ENCODE measurements around the gene C11orf86. TPM values are rescaled to one million over a fixed set of nuclear protein-coding genes. Genes with fewer than 3 reads are reported as not detected.

The C11orf86 gene
- total and polyA plus RNA-seq, 2 of the 8 experiments (the other 6 are each of a cell fraction or from before 2014, with no cell fraction given), result 0.91 to 0.97 TPM

DNA sequence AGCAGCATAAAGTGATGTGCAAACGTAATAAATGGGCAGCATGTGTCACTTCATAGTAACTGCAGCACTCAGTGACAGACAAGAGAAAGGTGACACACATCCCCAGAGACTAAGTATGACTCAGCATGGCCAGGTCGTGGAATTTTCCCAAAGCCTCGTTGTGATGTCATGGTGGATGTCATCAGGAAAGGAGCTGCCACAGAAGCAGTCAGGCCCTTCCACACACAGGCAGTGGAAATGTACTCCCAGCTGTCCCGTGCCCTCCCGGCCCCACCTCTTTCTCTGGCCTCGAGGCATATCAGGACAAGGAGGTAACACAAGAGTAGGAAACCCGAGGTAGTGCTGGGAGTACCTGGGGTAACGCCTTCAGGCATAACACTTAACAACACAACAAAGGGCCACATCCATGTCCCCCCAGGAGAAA lies 25.0 kb upstream of the C11orf86 start:
- H3K36me3 ChIP-seq (ENCODE audit: control insufficient read depth in 2 of 4, insufficient read depth in 4 of 4, low read length in 3 of 4), result no peaks in the 10 kb centered on the region
- 88% methylated on average over 8 of the region's 8 CpGs; no CpG with 5 or more reads in 1 of the 2 experiments for WGBS, 2 experiments (ENCODE audit: extremely low coverage in 1 of 2, insufficient coverage in 1 of 2, insufficient read length in 1 of 2, insufficient replicate concordance in 2 of 2, low coverage in 1 of 2, low lambda C conversion rate in 2 of 2, missing lambda C conversion rate in 1 of 2)
- H2BK20ac ChIP-seq (ENCODE audit: low read length), result no peak overlapping the region
- H3K4me3 ChIP-seq (ENCODE audit: extremely low read depth in 1 of 4, insufficient read depth in 2 of 4, low read depth in 3 of 4, low read length in 4 of 4), result no peak overlapping the region
- H3K27ac ChIP-seq (ENCODE audit: low read depth, low read length), result no peak overlapping the region; the same call in 1 of the 2 replicates
- peaks cover 0 to 5% (median 2%) of the 10 kb centered on the region in 4 experiments; a peak in 4 of 7 replicates for H3K4me1 ChIP-seq (replicated peaks in 1 of 4; ENCODE audit: control insufficient read depth in 3 of 4, insufficient read depth in 4 of 4, low read length in 3 of 4)
- no peak overlapping the region for H3K4ac ChIP-seq (replicated peaks; ENCODE audit: insufficient read length, low read depth, low read length)
- no peak overlapping the region for H3K9ac ChIP-seq (replicated peaks in 1 of 4; ENCODE audit: extremely low read depth in 1 of 4, low read depth in 3 of 4, low read length in 3 of 4)
- no peaks in the 10 kb centered on the region for H3K9me3 ChIP-seq (ENCODE audit: insufficient read depth in 2 of 2, low read depth in 1 of 2, low read length in 1 of 2)
- no peaks in the 10 kb centered on the region for H4K20me1 ChIP-seq (replicated peaks in 1 of 2; ENCODE audit: control insufficient read depth in 1 of 2, insufficient read depth in 2 of 2, low read length in 2 of 2)
- H2AK5ac ChIP-seq (ENCODE audit: low read depth, low read length), result no peak overlapping the region
- H3K27me3 ChIP-seq (replicated peaks in 1 of 4; ENCODE audit: control insufficient read depth in 3 of 4, extremely low read depth in 1 of 4, insufficient read depth in 3 of 4, low read length in 3 of 4), result no peaks in the 10 kb centered on the region
- ChIA-PET CTCF (ENCODE audit: partially characterized antibody) (interaction anchor here (0.7 to 4.3 kb wide), 10 partner anchors 9 to 77 kb away, joined by 3 to 16 read pairs (median 4); no protein-coding TSS in a partner anchor), POLR2A (ENCODE audit: partially characterized antibody) (interaction anchor here (0.9 kb wide), 1 partner anchor 67 kb away, joined by 3 read pairs; no protein-coding TSS in a partner anchor)
- no peak overlapping the region for H4K91ac ChIP-seq (replicated peaks; ENCODE audit: insufficient read length, low read length)
- H3K23ac ChIP-seq (ENCODE audit: insufficient read length), result no peak overlapping the region
- no peak overlapping the region for H4K5ac ChIP-seq (ENCODE audit: insufficient read length, low read depth, low read length)
- no peak overlapping the region for H2BK15ac ChIP-seq (ENCODE audit: low read length)
- H3K4me2 ChIP-seq (ENCODE audit: insufficient read depth in 1 of 2, low read depth in 2 of 2, low read length in 2 of 2), result no peak overlapping the region
- no peak overlapping the region for H3K56ac ChIP-seq (replicated peaks; ENCODE audit: insufficient read length, low read depth, low read length)
- H4K8ac ChIP-seq (ENCODE audit: extremely low read depth, insufficient read depth, low read length), result no peak overlapping the region
- peak overlapping the region; percentile 75; the same call in 1 of the 2 replicates for H2BK12ac ChIP-seq (ENCODE audit: low read depth, low read length)
- H3K79me1 ChIP-seq (ENCODE audit: low read depth, low read length), result no peaks in the 10 kb centered on the region
- FAIRE-seq (no peak), DNase-seq (ENCODE audit: low read depth in 1 of 2, low spot score in 2 of 2) (no peak)
- H2BK5ac ChIP-seq (ENCODE audit: low read depth, low read length), result peak overlapping the region; percentile 8
- no peak overlapping the region for H3K14ac ChIP-seq (ENCODE audit: insufficient read length)
- H2BK120ac ChIP-seq (replicated peaks; ENCODE audit: low read depth, low read length), result no peak overlapping the region
- H2AFZ ChIP-seq (ENCODE audit: low read length), result no peak overlapping the region
- no peaks in the 10 kb centered on the region for H3K23me2 ChIP-seq (ENCODE audit: low read depth, low read length)
- H3K79me2 ChIP-seq (ENCODE audit: control insufficient read depth in 1 of 2, insufficient read depth in 2 of 2, low read length in 2 of 2), result no peaks in the 10 kb centered on the region
- no peak overlapping the region for H3K18ac ChIP-seq (ENCODE audit: extremely low read depth, low read length)
- TF ChIP-seq POLR2A (IDR thresholded peaks at IDR 0.05; ENCODE audit: control extremely low read depth in 1 of 2, low read depth in 2 of 2, low read length in 2 of 2) (no peak), NRF1 (IDR thresholded peaks at IDR 0.05; ENCODE audit: low read depth, low read length) (no peak), CREB1 (IDR thresholded peaks at IDR 0.05) (0 out of 2 replicates have a peak, but pooled peaks have one; percentile 47), TAF1 (IDR thresholded peaks at IDR 0.05; ENCODE audit: low read depth, low read length) (no peak), CEBPB (IDR thresholded peaks at IDR 0.05; ENCODE audit: low read depth, low read length) (no peak), SIN3A (conservative IDR thresholded peaks at IDR 0.05 in 1 of 2, IDR thresholded peaks at IDR 0.05 in 1 of 2; ENCODE audit: low read depth in 1 of 2, low read length in 2 of 2) (no peak), BACH1 (IDR thresholded peaks at IDR 0.05; ENCODE audit: low read length) (peak; percentile 74; the same call in 1 of the 2 replicates), RFX5 (IDR thresholded peaks at IDR 0.05; ENCODE audit: borderline replicate concordance, low read depth, low read length) (no peak), JUN (IDR thresholded peaks at IDR 0.05; ENCODE audit: low read depth, low read length) (no peak), MAFK (IDR thresholded peaks at IDR 0.05; ENCODE audit: low read depth, low read length) (0 out of 2 replicates have a peak, but pooled peaks have one; percentile 17), CHD2 (IDR thresholded peaks at IDR 0.05; ENCODE audit: low read length) (no peak), RAD21 (IDR thresholded peaks at IDR 0.05 in 1 of 2, conservative IDR thresholded peaks at IDR 0.05 in 1 of 2; ENCODE audit: low read depth in 2 of 2, low read length in 2 of 2) (no peak), BRCA1 (IDR thresholded peaks at IDR 0.05; ENCODE audit: low read depth, low read length) (no peak), NANOG (IDR thresholded peaks at IDR 0.05; ENCODE audit: insufficient read depth, low read depth, low read length, poor library complexity, severe bottlenecking) (no peak), SRF (IDR thresholded peaks at IDR 0.05; ENCODE audit: low read depth, low read length) (no peak)
